PFSK-1 (cell line): ENCODE data around the gene ANKH.

Experiments used
- FOXP2 ChIP-seq: optimal IDR thresholded peaks from 2 replicates; pipeline ENCODE3; 2011; ENCODE audit warnings: borderline replicate concordance, control low read depth, inconsistent platforms; ENCODE audit not compliant: insufficient read depth; ENCODE audit errors: extremely low read length, extremely low read depth
- POLR2AphosphoS5 ChIP-seq: IDR thresholded peaks from 2 replicates; pipeline ENCODE4 v1.6.1; 2012; ENCODE audit warnings: low read depth, mild to moderate bottlenecking, control low read depth, low read length, moderate library complexity
- SIN3A ChIP-seq: IDR thresholded peaks from 2 replicates; pipeline ENCODE4 v1.6.1; 2012; ENCODE audit warnings: mild to moderate bottlenecking, low read length, moderate library complexity, borderline replicate concordance; ENCODE audit not compliant: insufficient read depth
- TAF1 ChIP-seq: IDR thresholded peaks from 2 replicates; pipeline ENCODE4 v1.6.1; 2012; ENCODE audit warnings: low read length, control low read depth, borderline replicate concordance; ENCODE audit not compliant: insufficient read depth
- TF ChIP-seq, protein P1 (sequence below), 2 experiments: IDR thresholded peaks; 2 replicates each; pipeline versions ENCODE4 v1.6.1 to v1.8.0; 2011 to 2012; ENCODE audit warnings: low read depth in 2 of 2, low read length in 2 of 2, control low read depth in 1 of 2, inconsistent platforms in 1 of 2, mild to moderate bottlenecking in 1 of 2, moderate library complexity in 1 of 2; ENCODE audit not compliant: insufficient read depth in 1 of 2

The ANKH gene

DNA sequence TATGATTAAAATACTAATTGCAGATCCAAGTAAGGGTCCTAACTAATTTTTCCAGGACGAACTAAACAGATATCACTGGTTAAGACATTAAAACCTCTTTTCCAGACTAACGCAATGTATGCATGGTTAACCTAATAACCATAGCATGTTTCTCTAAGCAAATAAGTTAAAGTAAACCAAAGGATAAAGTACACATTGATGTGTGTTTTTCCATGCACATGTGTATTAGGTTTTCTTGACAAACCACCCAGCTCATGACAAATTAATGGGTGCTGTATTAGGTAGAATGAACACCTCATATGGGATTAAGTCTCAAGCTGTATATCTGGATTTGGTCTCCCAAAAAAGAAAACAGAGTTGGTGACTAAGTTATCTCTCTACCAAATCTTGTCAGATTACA is 45.6 kb downstream of the ANKH start:
- TF ChIP-seq, protein P1, sequence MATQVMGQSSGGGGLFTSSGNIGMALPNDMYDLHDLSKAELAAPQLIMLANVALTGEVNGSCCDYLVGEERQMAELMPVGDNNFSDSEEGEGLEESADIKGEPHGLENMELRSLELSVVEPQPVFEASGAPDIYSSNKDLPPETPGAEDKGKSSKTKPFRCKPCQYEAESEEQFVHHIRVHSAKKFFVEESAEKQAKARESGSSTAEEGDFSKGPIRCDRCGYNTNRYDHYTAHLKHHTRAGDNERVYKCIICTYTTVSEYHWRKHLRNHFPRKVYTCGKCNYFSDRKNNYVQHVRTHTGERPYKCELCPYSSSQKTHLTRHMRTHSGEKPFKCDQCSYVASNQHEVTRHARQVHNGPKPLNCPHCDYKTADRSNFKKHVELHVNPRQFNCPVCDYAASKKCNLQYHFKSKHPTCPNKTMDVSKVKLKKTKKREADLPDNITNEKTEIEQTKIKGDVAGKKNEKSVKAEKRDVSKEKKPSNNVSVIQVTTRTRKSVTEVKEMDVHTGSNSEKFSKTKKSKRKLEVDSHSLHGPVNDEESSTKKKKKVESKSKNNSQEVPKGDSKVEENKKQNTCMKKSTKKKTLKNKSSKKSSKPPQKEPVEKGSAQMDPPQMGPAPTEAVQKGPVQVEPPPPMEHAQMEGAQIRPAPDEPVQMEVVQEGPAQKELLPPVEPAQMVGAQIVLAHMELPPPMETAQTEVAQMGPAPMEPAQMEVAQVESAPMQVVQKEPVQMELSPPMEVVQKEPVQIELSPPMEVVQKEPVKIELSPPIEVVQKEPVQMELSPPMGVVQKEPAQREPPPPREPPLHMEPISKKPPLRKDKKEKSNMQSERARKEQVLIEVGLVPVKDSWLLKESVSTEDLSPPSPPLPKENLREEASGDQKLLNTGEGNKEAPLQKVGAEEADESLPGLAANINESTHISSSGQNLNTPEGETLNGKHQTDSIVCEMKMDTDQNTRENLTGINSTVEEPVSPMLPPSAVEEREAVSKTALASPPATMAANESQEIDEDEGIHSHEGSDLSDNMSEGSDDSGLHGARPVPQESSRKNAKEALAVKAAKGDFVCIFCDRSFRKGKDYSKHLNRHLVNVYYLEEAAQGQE (IDR thresholded peaks at IDR 0.05; ENCODE audit: insufficient read depth in 1 of 2, low read depth in 2 of 2, low read length in 2 of 2): no peak
- TF ChIP-seq FOXP2 (no peak), TAF1 (no peak), SIN3A (no peak), POLR2AphosphoS5 (no peak)

DNA sequence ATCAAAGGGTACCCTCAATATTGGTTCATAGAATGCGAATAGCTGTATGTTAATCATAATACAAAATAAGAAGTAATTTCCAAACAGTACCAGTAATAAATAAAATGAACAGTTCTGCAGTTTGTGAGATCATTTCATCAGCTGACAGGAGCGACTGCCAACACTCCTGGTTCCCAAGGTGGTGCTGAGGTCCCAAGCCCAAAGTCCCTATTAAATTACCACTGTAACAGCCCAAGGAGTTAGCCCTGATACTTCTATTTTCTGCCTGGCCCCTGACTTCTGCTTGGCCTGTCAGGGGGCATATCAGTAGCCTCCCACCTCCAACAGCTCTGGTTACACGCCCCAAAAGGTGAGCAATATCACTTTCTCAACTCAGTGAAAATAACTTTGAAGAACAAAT is 47.1 kb downstream of the ANKH start:
- TF ChIP-seq SIN3A (no peak), FOXP2 (no peak), TAF1 (no peak), POLR2AphosphoS5 (no peak)
- TF ChIP-seq, protein P1 (IDR thresholded peaks at IDR 0.05; ENCODE audit: insufficient read depth in 1 of 2, low read depth in 2 of 2, low read length in 2 of 2): no peak

DNA sequence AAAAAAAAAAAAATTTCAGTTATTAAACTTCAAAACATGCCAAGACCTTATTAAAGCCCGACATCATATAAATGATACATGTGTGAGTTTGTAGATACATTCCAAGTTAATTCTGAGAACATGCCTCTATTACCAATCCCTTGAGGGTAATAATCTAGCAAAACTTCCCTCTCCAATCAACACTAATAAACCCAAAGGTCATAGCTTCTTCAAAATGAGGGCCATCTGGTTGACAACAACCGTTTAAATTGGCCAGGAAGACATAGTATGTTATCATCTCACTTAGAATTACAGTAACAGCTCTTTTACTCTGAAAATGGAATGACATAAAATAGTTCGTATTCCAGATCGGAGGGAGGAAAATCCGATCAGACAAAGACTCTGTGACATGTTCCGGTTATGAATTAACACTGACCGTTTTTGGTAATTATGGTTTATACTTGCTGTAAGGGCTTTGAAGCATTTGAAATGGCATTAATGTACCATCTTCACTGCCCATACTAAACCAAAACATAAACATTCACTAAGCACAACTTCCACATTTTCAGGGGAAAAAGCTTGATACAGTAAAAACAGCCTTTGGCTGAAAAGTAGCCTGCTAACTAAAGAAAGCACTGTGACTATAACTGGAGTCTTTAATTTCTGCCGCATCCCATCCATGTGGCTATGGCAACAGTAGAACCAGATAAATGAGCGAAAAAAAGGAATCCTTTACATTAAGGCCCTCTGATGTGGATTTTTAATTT is 50.3 kb downstream of the ANKH start:
- TF ChIP-seq POLR2AphosphoS5 (no peak), FOXP2 (no peak)

DNA sequence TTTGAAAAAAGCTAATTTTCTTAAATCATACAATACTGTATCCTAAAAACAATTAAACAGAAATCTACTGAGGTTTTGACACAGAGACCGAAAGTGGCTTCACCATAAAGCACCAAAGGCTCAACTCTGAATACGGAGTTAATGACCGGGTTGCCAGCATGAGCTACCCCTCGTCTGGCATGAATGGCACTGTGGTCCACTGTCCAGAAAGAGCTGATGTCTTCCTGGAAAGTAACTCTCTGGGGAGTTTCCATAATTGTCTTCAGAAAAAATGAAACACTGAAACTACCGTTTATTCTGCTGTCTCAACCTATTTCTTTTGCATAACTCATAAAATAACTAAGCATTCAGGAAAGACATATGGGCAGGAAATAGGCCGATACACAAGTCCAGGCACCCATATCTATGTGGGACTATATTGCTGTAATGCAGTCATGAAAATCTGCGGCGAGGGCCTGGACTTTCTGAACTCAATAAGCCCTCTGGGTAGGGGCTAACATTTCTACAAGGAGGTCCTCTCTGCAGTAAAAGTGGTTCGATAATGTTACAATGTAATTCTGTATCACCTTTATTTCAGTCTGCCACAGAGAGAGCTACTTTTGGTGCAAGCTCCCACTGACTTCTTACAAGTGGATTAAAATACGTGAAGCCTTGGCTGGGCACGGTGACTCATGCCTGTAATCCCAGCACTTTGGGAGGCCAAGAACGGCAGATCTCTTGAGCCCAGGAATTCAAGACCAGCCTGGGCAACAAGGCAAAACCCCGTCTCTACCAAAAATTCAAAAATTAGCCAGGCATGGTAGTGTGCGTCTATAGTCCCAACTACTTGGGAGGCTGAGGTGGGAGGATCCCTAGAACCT is 52.4 kb downstream of the ANKH start:
- TF ChIP-seq TAF1: no peak
- TF ChIP-seq, protein P1 (IDR thresholded peaks at IDR 0.05; ENCODE audit: insufficient read depth in 1 of 2, low read depth in 2 of 2, low read length in 2 of 2): no peak
- TF ChIP-seq POLR2AphosphoS5: no peak
- no peak for TF ChIP-seq FOXP2
- TF ChIP-seq SIN3A: no peak

DNA sequence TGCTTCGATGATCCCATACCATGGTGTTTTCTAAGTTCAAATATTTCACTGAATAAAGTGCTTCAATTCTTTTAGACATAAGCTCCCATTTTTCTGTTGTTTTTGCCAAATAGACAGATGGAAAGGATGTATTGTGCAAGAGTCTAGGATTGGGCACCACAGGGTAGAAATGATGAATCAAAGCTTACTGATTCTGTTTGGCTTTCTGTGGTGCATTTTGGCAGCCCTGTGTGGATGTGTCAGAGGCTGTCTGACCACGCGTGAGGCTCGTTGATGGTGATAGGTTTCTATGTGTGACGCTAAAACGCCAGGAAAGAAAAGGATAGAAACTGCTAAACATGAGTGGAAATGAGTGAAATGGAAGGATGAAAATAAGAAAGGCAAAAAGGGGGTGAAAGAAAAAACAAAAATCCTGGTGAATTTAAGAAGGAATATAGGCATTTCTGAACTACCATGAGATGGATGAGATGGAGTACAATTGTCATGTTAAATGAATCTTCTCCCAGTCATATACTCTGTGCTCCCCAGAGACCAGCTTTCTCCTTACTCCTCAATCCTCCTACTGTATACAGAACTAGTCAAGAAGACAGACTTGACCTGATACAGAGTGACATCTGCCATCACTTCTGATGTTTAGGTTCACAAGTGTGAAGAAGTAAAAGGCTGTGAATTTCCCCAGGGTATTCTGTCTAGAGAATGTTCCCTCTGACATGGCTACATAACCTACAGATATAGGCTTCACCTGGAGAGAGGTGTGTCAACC is 54.4 kb downstream of the ANKH start:
- TF ChIP-seq TAF1 (no peak), SIN3A (no peak), FOXP2 (no peak)
- TF ChIP-seq, protein P1 (IDR thresholded peaks at IDR 0.05; ENCODE audit: insufficient read depth in 1 of 2, low read depth in 2 of 2, low read length in 2 of 2): no peak
